GM12873 (cell line): ENCODE results near the gene KIF6.

Source experiments
- CTCF ChIP-seq: IDR thresholded peaks from 2 replicates; pipeline ENCODE4 v1.5.1; 2012; ENCODE audit warnings: low read depth, mild to moderate bottlenecking, moderate library complexity, low read length, control low read depth; ENCODE audit not compliant: insufficient read depth; ENCODE audit errors: missing control alignments

KIF6 gene

DNA sequence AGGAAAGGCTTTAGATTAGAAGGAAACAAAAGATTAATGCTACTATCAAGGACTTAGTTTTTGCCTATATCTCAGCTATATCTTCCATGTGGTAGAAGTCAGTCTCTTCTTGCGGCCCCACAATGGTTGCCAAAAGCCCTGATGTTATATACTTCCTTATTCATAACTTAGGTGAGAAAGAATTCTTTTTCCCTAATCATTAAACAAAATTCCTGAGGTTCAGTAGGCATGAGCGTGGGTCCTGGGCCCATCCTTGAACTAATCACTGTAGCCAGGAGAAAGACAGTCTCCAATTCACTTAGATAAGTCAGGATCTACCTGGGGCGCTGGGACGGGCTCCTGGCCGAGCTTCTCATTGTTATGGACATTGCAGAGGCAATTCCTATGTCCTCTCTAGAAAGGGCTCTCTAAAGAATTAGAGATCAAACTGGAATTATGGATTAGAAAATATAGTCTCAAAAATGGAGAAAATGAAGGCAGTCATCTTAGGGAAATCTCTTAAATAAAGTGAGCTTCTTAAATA, 134.3 kb downstream of the KIF6 start:
- no peak for TF ChIP-seq CTCF

- no peak for TF ChIP-seq CTCF
These were observed 138.1 kb downstream of the KIF6 start for GRCh38 chr6:39587080-39587479.

- TF ChIP-seq CTCF = no peak
These were observed 139.6 kb downstream of the KIF6 start for GRCh38 chr6:39585641-39586040.

DNA sequence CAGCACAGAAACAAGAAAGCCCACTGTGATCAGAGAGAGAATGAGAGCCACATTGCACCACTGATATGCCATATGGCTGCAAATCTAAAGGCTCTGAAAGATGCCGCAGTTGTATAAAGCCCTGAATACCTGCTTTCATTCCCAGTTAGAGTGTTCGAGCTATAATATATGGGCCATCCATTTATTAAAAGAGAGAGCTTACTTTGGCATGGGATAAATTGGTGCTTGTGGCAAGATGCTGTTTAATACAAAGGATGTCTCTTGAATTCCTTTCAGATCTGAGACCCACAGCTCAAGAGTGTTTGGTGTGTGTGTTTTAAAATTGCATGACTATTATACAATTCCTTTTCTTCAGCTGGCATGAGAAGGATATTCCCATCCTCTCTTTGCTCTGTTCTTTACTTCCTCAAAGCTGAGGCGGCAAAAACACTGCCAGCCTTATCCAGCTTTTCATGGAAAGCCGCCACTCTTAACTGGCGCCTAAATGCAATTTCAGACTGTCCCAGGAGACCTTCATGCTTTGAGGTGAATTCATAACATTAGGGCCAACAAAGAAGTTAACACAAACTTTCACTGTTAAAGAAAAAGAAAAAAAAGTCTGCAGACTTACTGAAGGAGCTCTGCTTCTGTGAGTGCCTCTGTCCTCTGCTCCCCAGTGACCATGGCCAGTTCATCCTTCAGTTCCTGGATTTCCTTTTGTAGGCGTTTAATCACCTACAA, 147.6 kb downstream of the KIF6 start:
- no peak for TF ChIP-seq CTCF

DNA sequence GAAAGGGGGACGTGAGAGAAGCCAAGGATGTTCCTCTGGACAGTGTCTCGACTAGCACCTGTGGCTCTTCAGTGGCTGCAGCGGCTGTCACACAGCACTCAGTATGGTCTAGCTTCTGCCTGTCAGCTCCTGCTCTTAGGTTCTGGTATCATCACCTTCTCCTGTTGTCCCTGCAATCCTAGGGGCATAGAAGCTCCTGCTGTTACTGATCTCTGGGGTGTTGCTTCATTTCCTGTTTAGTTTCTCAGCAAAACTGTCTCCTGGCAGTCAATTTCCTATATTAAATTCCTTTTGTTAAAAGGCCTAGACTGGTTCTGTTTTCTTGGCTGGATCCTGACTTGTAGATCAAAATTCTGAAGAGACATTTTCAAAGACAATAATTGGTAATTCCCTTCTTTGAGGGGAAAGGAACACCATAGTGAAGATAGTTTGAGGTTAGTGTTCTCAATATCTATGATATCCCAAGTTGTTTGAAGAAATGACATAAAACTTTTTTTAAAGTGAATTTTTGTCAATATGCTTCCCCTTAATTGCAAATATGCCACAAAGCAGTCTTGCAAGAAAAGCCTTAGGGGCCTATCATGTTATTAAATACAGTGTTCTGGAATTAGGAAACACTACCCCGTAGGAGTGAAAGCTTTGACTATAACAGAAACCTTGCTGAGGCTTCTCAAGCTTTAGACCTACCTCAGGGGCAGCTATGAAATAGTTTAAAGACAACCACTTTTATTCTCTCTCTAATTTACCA, 148.5 kb downstream of the KIF6 start:
- no peak for TF ChIP-seq CTCF

- no peak for TF ChIP-seq CTCF
These were observed 150.2 kb downstream of the KIF6 start for GRCh38 chr6:39574991-39575390.

DNA sequence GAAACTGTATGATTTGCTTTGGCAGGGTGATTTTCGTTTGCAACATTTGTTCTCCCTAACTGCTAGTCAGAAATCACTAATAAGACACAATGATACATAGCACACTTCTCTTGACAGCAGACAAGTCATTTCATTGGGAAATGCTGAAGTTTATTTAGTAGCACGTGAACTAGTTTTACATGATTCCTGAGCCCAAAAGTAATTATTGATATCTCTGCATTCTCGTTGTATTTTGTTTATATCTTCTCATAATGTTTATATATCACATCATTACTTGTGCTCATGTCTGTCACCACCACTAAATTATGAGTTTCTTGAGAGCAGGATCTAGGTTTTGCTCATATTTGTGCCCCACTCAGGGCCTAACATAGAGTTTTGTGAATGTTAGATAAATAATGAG, 151.7 kb downstream of the KIF6 start:
- no peak for TF ChIP-seq CTCF
